ENCODE measurements around the gene ANKS1A.
A peak's percentile ranks its signal among the peaks of the same experiment; 100 is the strongest.

Gene ANKS1A

DNA sequence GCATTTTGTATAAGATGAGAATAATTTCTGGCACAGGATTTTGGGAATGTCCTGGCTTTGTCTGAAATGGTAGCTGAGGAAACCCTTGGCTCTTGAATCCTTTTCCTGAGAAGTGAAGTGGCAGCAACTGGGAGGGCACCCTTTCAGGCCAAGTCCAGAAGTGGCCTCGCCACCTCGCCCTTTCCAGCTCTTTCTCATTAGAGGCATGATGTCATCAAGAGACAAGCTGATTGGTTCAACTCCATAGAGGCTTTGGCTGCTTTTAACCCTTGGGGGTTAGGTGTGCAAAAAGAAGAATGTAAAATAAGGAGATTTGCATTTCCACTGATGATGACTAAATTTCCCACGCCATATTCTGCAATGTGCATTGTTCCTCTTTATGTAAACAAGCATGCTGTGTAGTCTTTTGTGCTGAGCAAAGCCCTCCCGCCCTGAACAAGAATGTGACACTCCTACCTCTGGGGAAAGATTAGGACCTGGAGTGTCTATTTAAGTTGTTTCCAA is 135.5 kb downstream of the ANKS1A start:
- DNase-seq (ENCODE audit: extremely low read depth, low read depth) = no peak
- TF ChIP-seq, protein P1, sequence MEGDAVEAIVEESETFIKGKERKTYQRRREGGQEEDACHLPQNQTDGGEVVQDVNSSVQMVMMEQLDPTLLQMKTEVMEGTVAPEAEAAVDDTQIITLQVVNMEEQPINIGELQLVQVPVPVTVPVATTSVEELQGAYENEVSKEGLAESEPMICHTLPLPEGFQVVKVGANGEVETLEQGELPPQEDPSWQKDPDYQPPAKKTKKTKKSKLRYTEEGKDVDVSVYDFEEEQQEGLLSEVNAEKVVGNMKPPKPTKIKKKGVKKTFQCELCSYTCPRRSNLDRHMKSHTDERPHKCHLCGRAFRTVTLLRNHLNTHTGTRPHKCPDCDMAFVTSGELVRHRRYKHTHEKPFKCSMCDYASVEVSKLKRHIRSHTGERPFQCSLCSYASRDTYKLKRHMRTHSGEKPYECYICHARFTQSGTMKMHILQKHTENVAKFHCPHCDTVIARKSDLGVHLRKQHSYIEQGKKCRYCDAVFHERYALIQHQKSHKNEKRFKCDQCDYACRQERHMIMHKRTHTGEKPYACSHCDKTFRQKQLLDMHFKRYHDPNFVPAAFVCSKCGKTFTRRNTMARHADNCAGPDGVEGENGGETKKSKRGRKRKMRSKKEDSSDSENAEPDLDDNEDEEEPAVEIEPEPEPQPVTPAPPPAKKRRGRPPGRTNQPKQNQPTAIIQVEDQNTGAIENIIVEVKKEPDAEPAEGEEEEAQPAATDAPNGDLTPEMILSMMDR (IDR thresholded peaks at IDR 0.05; ENCODE audit: low read depth, low read length) = no peak

DNA sequence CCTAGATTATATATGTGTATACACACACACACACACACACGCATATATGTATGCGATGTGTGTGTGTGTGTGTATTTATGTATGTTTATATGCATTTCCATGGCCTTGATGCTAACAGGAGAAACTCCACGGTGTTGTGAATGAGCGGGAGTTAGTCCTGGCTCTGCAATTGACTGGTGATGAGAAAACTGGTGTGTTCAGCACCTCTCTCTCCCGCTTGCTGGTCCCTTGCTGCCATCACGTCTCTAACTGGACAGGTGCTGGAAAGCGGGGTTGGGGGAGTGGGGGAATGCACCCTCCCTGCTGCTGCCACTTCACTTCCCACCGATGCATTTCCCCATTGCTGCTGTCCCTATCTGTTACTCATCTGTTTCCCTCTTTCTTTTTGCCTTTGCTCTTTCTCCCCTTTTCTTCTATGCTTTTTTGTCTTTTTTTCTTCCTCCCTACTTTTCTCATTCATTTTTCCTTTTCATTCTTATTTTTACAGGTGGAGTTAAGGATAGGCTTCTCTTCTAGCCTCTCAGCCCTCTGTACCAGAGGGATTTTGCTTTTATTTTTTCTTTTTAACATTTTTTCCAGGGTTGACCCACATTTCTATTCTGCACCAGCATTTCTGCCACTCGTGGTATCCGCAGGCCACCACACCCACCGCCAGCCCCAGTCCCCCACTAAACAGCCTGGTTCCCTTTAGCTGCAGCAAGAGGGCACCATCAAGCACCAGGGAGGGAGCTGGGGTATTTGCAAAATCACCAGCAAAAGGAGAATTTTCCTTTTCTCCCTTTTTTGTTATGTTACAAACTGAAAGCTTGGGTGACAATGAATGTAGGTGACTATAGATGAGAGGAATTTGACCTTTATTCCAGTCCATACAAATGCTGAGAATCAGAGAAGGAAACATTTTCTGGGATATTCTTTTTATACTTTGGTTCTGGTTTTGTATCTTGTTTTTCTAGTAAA is 136.5 kb downstream of the ANKS1A start:
- DNase-seq (ENCODE audit: extremely low read depth, low read depth) = no peak
- TF ChIP-seq, protein P1 (IDR thresholded peaks at IDR 0.05; ENCODE audit: low read depth, low read length) = peak; percentile 35

DNA sequence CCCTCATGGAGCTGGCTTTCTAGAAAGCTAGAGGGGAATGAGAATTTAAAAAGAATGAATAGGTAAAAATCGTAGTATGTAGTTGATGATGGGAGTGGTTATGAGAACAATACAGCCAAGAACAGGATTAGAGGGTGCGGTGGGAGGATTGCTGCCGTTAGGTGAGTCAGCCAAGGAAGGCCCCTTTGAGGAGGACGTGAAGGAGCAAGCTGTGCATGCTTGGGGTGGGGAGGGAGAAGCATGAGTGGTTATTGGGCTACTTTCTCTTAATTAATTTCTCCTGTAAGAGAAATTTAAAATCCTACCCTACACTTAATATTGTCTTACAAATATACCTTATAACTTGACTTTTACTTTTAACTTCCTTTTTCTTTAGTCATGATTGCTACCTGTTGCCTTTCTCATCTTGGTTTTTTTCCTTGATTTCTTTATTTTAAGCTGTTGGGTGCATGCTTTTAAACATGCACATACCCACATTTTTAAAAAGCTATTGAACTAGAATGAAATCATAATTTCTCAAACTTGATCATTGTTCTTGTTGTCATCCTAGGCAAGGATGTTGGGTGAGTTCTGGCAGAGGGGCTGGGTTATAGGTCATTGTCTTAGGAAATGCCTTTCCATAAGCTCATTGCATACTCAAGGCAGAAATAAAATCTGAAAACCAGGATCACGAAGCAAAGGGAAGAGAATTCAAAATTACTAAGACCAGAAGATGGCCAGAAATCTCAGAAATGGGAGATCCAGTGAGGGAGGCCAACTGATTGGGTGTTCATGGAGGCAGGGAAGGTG is 137.6 kb downstream of the ANKS1A start:
- TF ChIP-seq, protein P1 (IDR thresholded peaks at IDR 0.05; ENCODE audit: low read depth, low read length) = no peak
- DNase-seq (ENCODE audit: extremely low read depth, low read depth) = no peak

DNA sequence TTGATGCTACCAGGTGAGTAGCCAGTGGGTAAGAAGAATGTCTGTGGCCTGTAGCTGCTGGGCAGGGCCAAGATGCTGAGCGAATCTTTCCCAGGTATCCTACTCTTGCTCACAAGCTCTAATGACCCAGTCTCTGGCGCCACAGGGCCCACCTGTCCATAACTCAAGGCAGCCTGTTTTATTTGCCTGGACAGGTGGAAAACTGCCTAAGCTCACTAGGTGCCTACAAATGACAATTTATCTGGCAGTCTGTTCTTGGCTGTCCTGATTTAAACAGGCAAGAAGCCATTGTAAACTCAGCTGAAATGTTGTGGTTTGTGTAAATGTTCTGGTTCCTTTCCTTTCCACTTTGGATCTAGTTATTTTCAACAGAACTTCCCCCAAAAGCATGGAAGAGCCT is 138.8 kb downstream of the ANKS1A start:
- no peak for DNase-seq (ENCODE audit: extremely low read depth, low read depth)
- TF ChIP-seq, protein P1 (IDR thresholded peaks at IDR 0.05; ENCODE audit: low read depth, low read length) = no peak

DNA sequence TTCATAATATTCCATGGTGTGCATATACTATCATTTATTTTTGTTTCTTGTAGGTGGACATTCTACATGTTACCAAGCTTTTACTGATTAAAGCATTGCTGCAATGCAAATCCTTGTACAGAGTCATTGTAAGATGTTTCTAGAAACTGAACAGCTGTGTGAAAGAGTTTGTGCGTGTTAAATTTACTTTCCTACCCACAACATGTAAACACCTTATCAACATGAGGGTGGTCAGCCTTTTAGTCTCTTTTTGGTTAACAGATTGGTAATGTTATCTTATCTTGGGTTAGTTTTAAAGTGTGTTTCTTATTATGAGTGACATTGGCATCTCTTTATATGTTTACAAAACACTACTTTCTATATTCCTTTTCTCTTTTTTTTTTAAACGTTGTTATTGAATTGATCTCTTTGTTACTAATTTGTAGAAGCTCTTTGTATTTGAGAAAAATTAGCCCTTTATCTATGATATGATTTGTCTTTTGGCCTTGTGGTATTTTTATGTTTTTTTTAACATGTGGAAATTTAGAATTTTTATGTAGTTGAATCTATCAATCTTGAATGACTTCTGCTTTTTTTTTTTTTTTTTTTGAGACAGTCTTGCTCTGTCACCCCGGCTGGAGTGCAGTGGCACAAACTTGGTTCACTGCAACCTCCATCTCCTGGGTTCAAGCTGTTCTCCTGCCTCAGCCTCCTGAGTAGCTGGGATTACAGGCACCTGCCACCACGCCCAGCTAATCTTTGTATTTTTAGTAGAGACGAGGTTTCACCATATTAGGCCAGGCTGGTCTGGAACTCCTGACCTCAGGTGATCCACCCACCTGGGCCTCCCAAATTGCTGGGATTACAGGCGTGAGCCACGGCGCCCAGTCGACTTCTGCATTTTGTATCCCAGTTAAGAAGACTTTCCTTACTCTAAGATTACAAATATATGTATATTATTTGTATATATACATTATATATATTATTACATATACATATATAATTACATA is 140.0 kb downstream of the ANKS1A start:
- TF ChIP-seq, protein P1 (IDR thresholded peaks at IDR 0.05; ENCODE audit: low read depth, low read length) = no peak
- DNase-seq (ENCODE audit: extremely low read depth, low read depth) = no peak

DNA sequence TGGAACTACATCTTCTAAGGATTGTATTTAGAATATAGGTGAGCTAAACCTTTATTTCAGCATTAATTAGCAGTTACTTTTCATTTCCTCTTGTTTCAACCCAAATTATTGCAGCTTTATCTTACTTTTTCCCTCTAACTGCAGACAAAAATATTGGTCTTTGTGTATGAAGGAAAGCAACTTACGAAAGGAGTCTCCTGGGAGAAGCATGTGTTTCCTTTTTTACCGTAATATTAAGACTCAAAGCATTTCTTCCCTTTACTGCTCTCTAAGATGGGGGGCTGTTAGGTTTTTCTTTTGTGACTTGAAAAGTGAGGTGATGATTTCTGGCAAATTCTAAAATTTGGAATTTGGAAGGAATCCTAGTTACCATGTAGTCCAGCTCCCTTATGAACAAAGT is 141.0 kb downstream of the ANKS1A start:
- TF ChIP-seq, protein P1 (IDR thresholded peaks at IDR 0.05; ENCODE audit: low read depth, low read length) = no peak
- no peak for DNase-seq (ENCODE audit: extremely low read depth, low read depth)

Data from AG09319 (cell line).